AG04450 (cell line): ENCODE results near the gene LRRC3C. TPM values are rescaled to one million over a fixed set of nuclear protein-coding genes. Genes with fewer than 3 reads are reported as not detected.

ENCODE experiments used
- CTCF ChIA-PET: fragments of 300-600, 350-600 bp; formaldehyde crosslinking; extraction: SDS; loops from one replicate; lab custom pipeline; 2022; ENCODE audit warnings: antibody characterized with exemption, inconsistent platforms; lab: Charles Lee
- POLR2A ChIA-PET: fragments of 350-600 bp; formaldehyde crosslinking; extraction: SDS; loops from one replicate; lab custom pipeline; 2021; ENCODE audit warnings: antibody characterized with exemption, inconsistent platforms; lab: Yijun Ruan, JAX
- DNase-seq: peaks from one replicate; pipeline ENCODE4 v3.0.0-alpha.2; 2011; ENCODE audit warnings: low read depth, low spot score
- H3K27ac ChIP-seq: one replicate; pipeline ENCODE4 v1.5.1; 2012; ENCODE audit warnings: low read depth, low read length, control low read depth
- H3K27me3 ChIP-seq: one replicate; pipeline ENCODE4 v1.6.0; 2012; ENCODE audit warnings: low read length; ENCODE audit not compliant: control insufficient read depth, insufficient read depth
- H3K4me3 ChIP-seq: 2 replicates; pipeline ENCODE4 v1.5.1; 2011; ENCODE audit warnings: mild to moderate bottlenecking, low read depth, low read length, control low read depth
- H3K9me3 ChIP-seq: 2 replicates; pipeline ENCODE4 v1.5.1; 2012; ENCODE audit warnings: low read length; ENCODE audit not compliant: control insufficient read depth, insufficient read depth
- CTCF ChIP-seq: IDR thresholded peaks from 2 replicates; pipeline ENCODE4 v1.5.1; 2011; ENCODE audit warnings: low read depth, low read length, control low read depth, inconsistent platforms
- polyA plus RNA-seq: library from polyadenylated mRNA; depleted of rRNA; stranded (reverse); fragments of >200 nt; gene quantifications from 2 replicates; pipeline ENCODE4 v1.2.3, GENCODE V29; 2011

LRRC3C gene
- polyA plus RNA-seq, 1 experiment, result not detected

- Histone ChIP-seq H3K27ac (no peak overlapping the region), H3K9me3 (no peaks in the 10 kb centered on the region), H3K4me3 (no peak overlapping the region), H3K27me3 (no peaks in the 10 kb centered on the region)
- CTCF ChIA-PET, result interaction anchor here (0.6 kb wide), 2 partner anchors 36 to 1438 kb away, joined by 3 read pairs; no protein-coding TSS in a partner anchor
- no peak for DNase-seq
- TF ChIP-seq CTCF, result no peak
- POLR2A ChIA-PET, result interaction anchor here (0.5 kb wide), 1 partner anchor 21 kb away, joined by 5 read pairs; no protein-coding TSS in a partner anchor
Observed at GRCh38 chr17:39908789-39909352, 18.7 kb upstream of the LRRC3C start.

GRCh38 chr17:39913989-39914388 is 13.5 kb upstream of the LRRC3C start:
- TF ChIP-seq CTCF, result no peak
- POLR2A ChIA-PET, result no interaction called here
- H3K27me3 ChIP-seq, result no peaks in the 10 kb centered on the region
- no peak for DNase-seq
- CTCF ChIA-PET, result no interaction called here
- H3K4me3 ChIP-seq, result no peak overlapping the region
- H3K27ac ChIP-seq, result no peak overlapping the region
- H3K9me3 ChIP-seq, result no peaks in the 10 kb centered on the region

- no peak overlapping the region for H3K4me3 ChIP-seq
- H3K27ac ChIP-seq, result no peak overlapping the region
- DNase-seq, result no peak
- POLR2A ChIA-PET, result no interaction called here
- CTCF ChIA-PET, result interaction anchor here (0.6 to 1.4 kb wide), 6 partner anchors 10 to 1814 kb away, joined by 3 to 7 read pairs (median 4); no protein-coding TSS in a partner anchor
- no peaks in the 10 kb centered on the region for H3K27me3 ChIP-seq
- TF ChIP-seq CTCF, result no peak
- H3K9me3 ChIP-seq, result no peaks in the 10 kb centered on the region
Observed at GRCh38 chr17:39915559-39915958, 12.0 kb upstream of the LRRC3C start.

GRCh38 chr17:39916918-39917317 is 10.6 kb upstream of the LRRC3C start:
- POLR2A ChIA-PET, result no interaction called here
- TF ChIP-seq CTCF, result peak; percentile 41
- CTCF ChIA-PET, result interaction anchor here (0.6 to 0.9 kb wide), 3 partner anchors 22 to 187 kb away, joined by 3 to 5 read pairs (median 3); no protein-coding TSS in a partner anchor
- H3K27ac ChIP-seq, result no peak overlapping the region
- H3K4me3 ChIP-seq, result no peak overlapping the region
- H3K9me3 ChIP-seq, result no peaks in the 10 kb centered on the region
- no peaks in the 10 kb centered on the region for H3K27me3 ChIP-seq
- DNase-seq, result no peak

- TF ChIP-seq CTCF, result no peak
- no peak for DNase-seq
- no peak overlapping the region for H3K4me3 ChIP-seq
- CTCF ChIA-PET, result no interaction called here
- POLR2A ChIA-PET, result no interaction called here
- H3K27ac ChIP-seq, result no peak overlapping the region
- no peaks in the 10 kb centered on the region for H3K27me3 ChIP-seq
- H3K9me3 ChIP-seq, result no peaks in the 10 kb centered on the region
Observed at GRCh38 chr17:39919087-39919683, 8.3 kb upstream of the LRRC3C start.
